GM21423 (cell line): ENCODE measurements around the gene ZBTB8A.

Experiments used
- ATAC-seq: cut with Tn5 transposase; IDR thresholded peaks from one replicate; pipeline ENCODE4 v1.9.1; 2021; ENCODE audit warnings: mild to moderate bottlenecking, moderate library complexity; ENCODE audit not compliant: unreplicated experiment

The ZBTB8A gene

DNA sequence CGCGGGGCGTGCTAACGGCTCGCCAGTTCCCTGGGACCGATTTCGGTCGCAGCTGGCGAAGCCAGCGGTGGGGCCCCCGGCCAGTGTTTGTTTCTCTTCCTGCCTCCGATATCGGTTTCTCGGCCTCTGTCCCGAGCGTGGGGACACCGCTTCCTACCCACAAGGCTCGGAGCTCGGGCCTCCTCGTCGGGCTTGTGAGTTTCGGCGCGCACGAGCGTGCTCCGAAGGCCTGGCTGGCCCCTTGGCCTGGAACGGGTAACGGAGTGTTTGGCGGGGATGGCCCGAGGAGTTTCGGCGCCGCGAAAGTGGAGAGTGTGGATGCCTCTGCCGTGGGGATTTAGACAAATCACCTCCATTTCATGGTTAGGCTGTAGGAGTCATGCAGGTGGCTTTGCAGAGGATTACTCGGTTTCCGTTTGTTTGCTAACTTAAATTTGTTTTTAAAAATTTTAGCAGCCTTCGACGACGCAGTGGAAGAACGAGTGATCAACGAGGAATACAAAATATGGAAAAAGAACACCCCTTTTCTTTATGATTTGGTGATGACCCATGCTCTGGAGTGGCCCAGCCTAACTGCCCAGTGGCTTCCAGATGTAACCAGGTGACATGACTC lies 112.3 kb downstream of the ZBTB8A start:
- no peak for ATAC-seq

DNA sequence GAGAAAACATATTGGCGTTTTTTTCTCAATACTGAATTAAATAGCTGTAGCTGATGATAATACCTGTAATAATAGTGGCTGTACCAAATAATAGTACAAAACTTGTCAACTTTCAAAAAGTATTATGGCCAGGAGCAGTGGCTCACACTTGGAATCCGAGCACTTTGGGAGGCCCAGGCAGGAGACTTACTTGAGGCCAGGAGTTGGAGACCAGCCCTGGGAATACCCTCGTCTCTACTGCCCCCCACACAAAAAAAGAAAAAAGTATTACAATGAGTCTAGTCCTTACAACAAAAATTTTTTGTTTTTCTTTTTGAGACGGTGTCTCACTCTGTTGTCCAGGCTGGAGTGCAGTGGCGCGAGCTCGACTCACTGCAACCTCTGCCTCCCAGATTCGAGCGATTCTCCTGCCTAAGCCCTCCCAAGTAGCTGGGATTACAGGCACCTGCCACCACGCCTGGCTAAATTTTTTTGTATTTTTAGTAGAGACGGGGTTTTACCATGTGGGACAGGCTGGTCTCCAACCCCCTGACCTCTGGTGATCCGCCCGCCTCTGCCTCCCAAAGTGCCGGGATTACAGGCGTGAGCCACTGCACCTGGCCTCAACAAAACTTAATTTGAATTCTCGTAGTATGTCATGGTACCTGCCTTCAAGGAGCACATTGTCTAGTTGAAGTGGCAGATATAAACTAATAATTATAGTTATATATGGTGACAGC lies 113.2 kb downstream of the ZBTB8A start:
- ATAC-seq = no peak
